Stimulated activated CD4-positive, alpha-beta T cell treated with anti-CD3 and anti-CD28 coated beads, Interleukin-1b, Interleukin-23, amount 100 ng/mL, for 48 hours (primary cell): ENCODE measurements around the gene PCK2.
A peak's percentile ranks its signal among the peaks of the same experiment; 100 is the strongest.

Source experiments
- DNase-seq: peaks from one replicate; pipeline ENCODE4 v3.0.0-alpha.2; 2020

PCK2 gene

DNA sequence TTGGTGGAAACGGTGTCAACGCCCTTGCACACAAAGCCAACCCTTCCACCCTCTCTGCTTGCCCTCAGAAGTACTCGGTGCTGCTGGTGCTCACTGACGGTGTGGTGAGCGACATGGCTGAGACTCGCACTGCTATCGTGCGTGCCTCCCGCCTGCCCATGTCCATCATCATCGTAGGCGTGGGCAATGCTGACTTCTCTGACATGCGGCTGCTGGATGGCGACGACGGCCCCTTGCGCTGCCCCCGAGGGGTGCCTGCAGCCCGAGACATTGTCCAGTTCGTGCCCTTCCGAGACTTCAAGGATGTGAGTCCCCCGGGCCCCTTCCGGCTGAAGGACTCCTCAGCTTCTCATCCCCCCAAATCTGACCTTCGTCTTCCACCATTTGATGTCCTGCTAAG lies 17.0 kb upstream of the PCK2 start:
- DNase-seq = no peak

DNA sequence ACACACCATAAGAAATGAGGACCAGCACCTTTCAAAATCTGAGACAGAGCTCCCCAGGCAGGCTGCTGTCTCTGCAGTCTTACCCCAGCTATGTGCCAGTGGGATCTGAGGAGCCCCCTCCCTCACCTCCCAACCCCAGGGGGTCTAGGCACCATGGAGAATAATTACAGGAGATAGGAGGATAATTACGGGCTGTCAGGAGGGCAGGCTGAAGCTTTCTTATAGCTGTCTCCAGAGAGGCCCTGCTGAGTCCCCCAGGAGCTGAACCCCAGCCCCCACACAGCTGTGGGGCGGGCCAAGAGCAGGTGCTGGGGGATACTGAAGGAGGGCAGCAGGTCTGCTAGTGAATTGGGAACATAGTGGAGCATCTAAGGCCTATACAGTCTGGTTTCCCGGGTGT lies 16.0 kb upstream of the PCK2 start:
- DNase-seq = no peak

DNA sequence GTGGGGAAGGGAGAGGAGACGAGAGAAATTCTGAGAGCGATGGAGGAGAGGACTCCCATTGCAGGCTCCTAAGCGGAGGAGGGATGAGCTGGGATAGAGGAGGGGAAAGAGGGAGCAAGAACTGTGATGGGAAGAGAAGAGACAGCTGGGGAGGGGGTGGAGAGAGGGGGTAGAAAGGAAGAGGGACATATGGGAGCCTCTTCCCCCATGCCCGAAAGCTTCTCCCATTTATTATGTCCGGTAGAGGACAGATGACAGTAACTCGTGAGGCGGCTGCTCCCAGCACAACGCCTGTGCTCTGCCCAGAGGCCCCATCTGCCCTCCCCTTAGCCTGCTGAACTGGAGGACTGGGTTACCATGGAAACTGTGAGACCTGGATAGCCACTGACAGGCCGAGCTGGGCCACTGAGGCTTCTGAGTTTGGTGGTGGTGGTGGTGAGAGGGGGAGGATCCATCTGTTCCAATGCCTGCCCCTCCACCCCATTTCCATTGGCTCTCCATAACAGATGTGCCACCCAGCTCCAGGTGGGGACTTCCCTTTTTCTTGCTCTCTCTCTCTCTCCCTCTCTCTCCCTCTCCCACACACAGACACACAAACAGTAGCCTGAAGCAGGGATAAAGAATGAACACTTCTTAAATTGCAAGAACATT lies 14.5 kb upstream of the PCK2 start:
- DNase-seq = no peak

DNA sequence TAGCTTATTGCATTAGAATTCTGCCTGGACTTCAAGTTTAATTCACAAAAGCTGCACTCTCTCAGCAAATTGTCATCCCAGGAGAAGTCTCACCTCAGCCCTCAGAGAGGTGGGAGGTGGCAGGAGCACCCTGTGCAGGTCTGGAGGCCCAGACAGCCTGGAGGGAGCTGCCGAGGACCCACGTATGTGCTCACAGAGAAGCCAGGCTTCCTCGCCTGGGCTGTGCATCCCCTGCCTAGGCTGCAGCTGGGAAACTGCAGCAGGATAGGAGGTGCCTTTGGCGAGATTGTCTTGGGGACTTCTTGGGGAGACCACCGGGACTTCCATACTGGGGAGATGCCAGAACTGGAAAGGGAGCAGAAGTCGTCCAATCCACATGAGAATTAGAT lies 14.0 kb upstream of the PCK2 start:
- no peak for DNase-seq

DNA sequence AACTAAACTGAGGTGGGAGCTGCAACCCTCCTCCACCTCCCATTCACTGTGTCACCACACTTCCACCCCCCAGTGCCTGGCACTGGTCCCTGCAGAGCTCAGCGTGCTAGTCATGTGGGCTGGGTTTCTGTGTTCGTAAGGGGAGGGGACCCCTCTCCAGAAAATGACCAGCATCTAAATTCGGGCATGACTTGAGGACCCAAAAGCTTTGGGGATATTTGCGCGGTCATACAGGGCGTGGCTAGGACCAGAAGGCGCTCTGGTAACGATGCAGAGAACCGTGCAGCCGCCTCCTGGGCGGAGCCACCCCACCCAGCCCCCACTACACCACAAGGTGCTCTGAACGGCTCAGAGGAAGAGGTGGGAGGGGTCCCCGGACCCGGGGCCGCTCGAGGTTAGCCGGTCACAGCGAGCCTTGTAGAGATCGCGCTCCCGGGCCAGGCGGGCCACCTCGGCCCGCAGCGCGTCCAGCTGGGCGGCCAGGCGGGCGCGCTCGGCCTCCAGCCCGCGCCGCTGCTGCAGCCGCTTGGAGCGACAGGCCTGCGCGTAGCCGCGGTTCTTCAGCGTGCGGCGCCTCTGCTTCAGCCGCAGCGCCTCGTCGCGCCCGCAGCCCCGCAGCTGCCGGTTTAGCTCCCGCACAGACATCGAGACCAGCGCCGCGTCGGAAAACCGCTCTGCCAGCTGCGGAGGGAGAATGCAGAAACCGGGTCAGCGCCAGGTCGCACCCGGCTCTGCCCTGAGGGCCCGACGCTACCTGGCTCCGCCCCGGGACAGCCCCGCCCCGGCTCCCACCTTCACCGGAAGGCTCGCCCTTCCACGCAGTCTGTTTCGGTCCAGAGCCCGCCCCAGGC lies 13.0 kb upstream of the PCK2 start:
- DNase-seq = peak; percentile 68

DNA sequence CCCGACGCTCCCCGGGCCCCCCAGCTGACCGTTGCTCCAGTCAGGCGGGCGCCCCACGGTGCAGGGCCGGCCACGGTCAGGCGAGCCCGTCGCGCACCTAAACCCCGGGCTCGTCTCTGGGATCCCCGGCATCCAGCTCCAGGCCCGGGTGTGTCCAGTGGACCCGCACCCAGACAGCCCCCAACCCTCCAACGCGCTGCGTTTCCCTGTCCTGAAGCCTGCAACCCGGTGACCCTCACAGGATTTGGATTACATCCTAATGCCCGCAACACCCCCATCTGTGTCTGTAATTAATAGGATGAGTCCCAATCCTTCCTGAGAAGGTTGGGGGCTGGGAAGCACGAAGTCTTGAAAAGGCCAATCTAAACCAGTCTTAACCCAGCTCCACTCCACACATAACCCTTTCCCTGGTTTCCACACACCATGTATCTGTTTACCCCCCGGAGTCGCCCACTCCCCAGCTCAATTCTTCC lies 12.3 kb upstream of the PCK2 start:
- no peak for DNase-seq

DNA sequence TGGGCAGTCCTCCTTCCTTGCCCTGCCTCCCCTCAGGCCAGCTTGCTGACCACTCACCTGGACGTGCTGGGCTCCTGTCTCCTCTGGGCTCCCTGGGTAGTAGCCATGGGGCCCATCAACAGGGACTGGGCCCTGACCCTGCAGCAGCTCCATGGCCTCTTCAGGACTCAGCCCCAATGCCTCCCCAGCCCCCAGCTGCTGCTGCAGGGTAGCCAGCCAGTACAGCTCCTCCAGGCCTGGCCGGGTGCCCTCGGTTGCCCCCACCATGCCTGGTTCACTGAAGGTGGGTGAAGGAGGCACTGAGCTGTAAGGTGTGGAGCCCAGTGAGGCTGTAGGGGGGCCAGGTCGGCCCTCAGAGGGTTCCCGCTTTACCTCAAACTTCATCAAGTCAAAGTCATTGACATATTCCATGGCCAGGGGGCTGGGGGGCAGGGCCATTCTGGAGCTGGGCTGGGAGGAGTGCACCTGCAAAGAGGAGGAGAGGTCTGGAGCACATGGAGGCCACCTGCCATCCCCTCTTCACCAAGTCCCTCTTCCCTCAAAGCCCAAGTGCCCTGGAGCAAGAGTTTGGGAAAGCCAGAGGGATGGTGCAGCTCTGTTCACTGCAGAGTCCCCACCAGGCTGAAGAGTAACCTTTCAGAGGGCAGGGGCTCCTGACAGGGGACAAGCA lies 11.6 kb upstream of the PCK2 start:
- no peak for DNase-seq

DNA sequence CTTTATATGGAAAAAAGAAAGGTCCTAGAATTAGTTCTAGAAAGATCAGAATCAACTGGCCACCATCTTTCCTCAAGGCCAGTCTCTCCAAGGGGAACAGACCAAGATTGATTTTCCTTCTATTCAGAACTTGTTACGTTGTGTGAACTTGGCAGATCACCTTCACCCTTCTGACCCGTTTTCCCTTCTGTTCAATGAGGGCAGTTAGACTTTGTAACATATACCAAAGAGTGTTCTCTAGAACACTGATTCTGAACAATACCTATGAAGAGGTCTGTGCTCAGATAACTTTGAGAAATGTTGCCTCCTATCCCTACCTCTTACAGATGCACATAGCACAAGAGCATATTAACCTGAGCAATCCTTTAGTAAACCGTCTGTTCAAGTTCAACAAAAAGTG lies 10.6 kb upstream of the PCK2 start:
- DNase-seq = no peak

DNA sequence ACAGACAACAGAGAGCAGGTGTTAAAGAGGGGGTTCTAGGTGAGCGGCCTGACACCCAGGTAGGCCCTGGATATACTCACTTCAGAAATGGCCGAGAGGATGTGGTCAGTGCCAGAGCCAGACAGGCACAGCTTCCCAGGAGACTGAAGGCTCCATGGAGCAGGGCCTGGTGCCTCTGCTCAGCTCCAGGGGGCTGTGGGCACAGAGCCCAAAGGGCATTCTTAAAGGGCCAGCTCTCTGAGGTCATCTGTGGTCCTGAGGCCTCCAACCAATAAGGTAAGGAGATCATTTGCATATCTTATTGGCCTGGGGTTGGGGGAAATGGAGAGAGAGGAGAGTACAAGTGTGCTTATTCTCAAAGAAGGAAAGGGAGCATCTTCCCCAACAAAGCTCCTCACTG lies 9.7 kb upstream of the PCK2 start:
- no peak for DNase-seq

DNA sequence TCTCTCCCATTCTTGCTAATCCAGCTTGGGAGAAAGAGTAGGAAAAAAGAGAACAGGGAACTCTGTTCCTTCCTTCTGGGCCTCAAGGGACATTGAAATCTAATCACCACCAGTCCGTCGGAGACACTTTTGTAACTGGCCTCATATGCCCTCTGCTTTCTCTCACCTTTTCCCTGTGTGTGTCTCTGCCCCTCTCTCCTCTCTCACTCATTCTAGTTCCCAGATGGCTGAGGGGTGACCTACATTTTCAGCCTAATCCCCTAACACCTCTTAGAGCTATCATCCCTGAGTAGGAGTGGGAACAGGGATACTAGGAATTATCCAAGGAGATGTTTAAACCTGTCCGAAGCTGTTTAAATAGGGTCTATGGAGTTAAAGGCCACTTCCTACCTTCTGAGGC lies 8.9 kb upstream of the PCK2 start:
- DNase-seq = no peak

DNA sequence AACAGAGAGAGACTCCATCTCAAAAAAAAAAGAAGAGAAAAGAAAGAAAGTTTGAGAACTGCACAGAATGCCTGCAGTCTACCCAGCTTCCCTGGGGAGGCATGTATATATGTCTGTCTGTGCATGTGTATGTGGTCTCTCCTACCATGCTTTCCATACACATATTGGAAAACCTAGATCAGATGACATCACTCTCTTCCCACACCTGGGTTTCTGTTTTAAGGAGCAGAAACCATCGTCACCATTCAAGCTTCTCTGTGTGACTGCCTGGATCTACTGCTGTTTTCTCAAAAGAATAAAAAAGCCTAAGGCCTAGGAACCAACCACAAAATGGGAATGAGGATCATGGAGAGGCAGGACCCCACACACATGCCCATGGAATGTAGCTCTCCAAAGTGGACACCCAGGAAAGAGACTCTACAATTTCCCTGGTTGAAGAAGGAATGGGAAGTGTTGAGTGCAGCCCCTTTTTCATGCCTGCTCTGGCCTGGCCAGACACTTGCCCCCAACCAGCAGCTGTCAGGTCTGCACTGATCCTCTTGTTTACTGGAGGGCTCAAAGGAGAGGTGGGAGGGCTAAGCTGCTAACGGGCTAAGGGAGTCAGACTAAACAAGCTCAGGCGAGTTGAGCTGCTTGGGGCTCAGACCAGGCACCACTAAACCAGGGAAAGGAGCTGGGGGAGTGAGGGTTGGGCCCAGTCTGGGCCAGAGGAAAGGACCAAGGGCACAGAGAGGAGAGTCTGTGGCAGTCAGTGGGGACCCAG lies 7.7 kb upstream of the PCK2 start:
- no peak for DNase-seq

DNA sequence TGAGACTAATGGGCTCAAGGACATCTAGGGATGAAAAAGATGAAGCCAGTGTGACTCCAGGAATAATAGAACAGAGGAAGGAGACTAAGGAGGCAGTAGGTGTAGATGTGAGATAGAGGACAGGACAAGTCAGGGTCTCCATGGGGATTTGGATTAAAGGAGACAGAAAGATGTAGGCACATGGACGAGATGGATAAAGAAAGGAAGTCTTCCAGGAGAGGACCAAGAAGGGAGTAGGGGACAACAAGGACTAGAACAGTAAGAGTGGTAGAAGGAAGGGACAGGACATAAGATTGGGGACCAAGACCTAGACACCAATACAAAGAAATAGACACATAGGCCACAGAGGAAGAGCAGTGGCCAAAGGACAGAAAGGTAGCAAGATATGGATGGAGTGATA lies 7.1 kb upstream of the PCK2 start:
- DNase-seq = no peak

DNA sequence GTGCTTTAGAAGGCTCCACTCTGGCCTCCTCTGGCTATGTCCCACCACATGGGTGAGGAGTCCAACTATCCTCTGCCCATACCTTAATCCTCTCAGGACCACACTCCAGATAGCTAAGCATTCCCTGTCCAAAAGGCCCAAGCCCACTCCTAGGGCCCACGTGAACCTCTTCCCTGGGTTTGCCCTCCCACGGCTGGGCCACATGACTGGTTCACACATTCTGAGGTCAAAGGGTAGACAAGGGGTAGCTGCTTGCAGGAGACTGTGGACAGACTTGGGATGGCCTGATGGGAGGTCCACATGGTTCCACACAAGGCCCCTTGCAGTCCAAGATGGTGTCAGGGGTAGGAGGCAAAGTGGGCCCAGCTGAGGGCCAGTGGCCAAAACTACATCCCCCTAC lies 6.0 kb upstream of the PCK2 start:
- no peak for DNase-seq

DNA sequence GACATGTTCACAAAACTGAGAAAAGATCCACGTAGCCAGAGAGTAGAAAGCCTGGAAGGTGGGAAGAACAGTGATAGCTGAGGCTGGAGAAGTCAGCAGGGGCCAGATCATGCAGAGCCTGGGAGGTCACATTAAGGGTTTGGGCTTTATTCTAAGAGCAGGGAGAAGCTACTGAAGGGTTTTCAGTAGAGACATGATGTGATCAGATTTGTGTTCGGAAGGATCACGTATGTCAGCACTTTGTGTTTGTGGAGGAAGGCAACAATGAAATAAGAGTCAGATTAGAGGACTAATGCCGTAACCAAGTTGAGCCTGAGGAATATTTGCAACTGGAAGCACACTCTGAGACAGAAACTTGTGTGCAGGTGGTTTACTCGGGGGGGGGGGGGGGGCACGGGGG lies 4.2 kb upstream of the PCK2 start:
- no peak for DNase-seq

DNA sequence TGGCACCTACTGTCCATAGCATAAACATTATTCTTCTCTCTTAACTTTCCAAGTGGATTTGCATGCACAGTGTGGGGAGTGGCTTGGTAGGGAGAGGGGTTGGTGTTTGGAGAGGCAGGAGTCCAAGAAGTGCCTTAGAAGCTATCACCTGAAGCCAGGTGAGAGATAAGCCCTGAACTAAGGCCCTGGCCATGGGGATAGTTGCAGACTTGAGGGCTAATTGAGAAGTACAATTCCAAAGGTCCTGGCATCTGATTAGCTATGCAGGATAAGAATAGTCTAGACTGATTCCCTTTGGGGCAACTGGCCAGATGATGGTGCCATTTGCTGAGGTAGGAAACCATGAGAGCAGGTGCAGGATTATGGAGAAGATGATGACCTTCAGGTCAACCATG lies 2.0 kb upstream of the PCK2 start:
- DNase-seq = no peak

DNA sequence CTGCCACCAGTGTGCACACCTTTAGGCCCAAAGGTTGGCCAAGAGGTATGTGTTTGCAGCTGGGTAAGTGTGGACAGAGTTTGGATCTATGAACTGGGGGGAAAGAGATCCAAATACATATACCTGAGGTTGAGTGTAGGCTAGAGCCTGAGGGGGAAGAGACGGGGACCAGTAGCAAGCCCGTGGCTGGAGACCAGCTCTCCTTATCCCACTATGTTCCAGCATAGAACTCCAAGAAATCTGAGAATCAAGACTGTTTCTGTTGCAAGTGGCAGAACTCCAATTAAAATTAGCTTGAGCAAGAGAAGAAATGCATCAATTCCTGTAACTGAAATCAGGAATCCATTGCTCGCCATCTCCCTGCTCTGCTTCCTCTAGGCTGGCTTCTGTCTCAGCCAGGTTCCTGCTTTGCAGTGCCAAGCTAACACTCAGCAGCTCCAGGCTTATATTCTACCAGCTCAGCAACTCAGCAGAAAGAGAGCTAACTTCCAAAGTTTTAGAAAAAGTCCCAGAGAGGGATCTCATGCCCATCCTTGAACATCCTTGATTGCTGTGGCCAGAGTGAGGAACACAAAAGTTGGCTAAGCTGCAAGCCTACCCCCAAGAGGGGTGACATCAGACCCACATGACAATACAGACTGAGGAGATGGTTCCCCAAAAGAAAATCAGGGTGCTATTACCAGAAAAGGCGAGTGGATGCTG lies 1.5 kb upstream of the PCK2 start:
- no peak for DNase-seq

DNA sequence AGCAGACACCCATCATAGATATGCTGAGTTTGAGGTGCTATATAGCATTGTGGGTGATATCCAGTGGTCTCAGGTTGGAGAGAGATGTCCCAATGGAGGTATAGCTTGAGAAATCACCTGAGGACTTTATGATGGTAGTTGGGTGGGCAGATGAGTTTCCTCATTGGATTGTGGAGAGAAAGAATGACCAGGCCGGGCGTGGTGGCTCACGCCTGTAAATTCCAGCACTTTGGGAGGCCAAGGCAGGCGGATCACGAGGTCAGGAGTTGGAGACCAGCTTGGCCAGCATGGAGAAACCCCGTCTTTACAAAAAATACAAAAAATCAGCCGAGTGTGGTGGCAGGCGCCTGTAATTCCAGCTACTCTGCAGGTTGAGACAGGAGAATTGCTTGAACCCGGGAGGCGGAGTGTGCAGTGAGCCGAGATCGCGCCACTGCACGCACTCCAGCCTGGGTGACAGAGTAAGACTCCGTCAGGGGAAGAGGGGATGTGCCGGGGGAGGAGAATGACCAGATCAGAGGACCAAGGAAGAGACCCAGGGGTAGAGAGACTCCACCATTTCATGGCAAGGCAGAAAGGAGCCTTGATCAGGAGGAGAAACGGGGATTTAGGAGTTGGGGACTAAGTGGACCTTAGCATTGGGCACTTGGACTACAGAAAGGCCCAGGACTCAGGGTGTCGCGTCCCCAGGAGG lies 757 bp upstream of the PCK2 start:
- no peak for DNase-seq

DNA sequence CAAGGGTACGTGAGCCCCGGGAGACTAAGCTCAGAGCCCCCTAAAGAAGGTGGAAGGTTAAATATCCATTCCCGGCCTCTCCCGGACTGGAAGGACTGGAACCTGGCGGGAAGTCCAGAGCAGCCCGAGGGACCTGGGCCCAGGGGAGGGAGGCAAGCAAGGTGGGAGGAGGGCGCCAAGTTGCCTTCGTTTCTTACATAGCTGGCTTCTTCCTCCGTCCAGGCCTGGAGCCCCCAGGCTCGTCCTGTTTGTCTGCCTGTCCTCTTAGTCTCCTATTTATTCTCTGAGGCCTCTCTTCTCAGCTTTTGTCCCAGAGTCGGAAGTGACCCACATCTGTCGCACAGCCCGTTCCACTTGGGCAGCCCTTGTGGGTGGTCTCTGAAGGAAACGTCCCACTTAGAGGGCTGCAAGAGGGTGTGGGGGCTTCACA lies 745 bp downstream of the PCK2 start:
- no peak for DNase-seq

DNA sequence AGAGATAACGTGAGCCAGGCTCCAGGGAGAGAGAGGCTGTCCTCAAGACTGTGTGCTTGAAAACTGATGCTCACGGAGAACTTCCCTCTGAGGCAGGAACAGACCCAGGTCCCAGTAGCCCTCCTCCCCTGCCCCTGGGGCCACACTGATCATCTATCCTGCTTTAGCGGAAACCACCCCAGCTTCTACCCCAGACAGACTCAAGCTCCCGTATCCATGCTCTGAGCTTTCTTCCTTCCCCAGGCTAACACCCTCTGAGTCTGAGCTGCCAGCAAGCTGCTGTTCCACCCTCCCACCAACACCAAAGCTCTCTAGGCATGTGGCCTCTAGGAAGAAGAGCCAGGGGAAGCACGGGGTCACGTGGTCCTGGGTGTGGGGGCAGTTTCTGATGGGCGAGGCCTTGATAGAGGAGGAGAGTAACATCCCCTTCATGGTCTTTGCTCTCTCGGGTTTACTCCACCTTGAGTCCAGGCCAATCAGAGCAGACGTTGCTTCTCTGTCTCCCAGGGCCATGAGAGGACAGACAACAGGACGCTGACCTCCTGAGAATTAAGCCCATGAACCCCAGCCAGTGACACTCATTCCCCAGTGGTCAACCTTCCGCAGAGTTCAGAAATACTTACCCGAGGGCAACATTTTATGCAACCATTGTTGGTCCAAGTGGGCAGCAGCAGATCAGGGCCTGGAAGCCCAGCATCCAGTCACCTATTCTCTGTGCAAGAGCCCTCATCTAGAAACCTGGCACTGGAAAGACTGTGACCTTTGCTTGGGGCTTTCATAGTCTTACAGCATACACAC lies 1.4 kb downstream of the PCK2 start:
- DNase-seq = peak; percentile 72

DNA sequence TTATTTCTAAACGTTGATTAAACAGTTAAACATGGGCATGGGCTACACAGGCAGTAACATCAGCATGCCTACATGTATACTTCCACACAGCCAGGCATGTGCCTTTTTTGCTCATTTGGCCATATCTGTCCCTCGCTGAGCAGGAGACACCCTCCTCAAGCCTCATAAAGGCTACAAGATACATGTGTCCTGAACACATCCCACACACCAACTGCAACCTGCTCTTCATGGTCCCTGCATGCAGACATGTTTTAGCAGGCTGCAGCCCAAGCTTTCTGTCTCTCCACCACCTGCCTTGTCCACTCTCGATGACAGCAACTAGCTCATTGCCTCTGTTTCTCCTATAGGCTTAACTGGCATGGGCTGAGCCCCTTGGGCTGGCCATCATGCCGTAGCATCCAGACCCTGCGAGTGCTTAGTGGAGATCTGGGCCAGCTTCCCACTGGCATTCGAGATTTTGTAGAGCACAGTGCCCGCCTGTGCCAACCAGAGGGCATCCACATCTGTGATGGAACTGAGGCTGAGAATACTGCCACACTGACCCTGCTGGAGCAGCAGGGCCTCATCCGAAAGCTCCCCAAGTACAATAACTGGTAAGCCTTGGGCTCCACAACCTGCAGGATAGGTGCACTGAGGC lies 2.6 kb downstream of the PCK2 start:
- no peak for DNase-seq
